ENCODE data around the gene OR11L1. TPM values are rescaled to one million over a fixed set of nuclear protein-coding genes. Genes with fewer than 3 reads are reported as not detected.

The OR11L1 gene
- total and polyA plus RNA-seq, 3 donors from 2014 or later, result not detected

- no peaks in the 10 kb centered on the region for H3K36me3 ChIP-seq (ENCODE audit: low read depth, missing control alignments)
- no peaks in the 10 kb centered on the region for H3K9me3 ChIP-seq
- H3K27me3 ChIP-seq, result no peaks in the 10 kb centered on the region
- no peak for TF ChIP-seq CTCF (IDR thresholded peaks at IDR 0.05)
- TF ChIP-seq POLR2A (IDR thresholded peaks at IDR 0.05), result no peak
- 63 to 64% methylated on average over 6 of the region's 6 CpGs for WGBS, 2 donors
- intact Hi-C loops (cut with DNase I; ENCODE audit: low total_unique reads), result no loop called here
- H3K4me1 ChIP-seq, result no peaks in the 10 kb centered on the region
- no peak within 1 kb of the TSS for H3K27ac ChIP-seq
- no peak within 1 kb of the TSS for H3K4me3 ChIP-seq
- no peak for DNase-seq
Measured at GRCh38 chr1:247824023-247824422, 17.7 kb downstream of the OR11L1 start, which contains the start of gene OR14A16. Gene OR14A16, minus strand, starts transcription at chr1:247824119. Its CDS starts 8,390 bp downstream, at chr1:247815729.

GRCh38 chr1:247822060-247822459 lies 19.6 kb downstream of the OR11L1 start:
- Histone ChIP-seq H3K4me1 (no peaks in the 10 kb centered on the region), H3K27me3 (no peaks in the 10 kb centered on the region), H3K36me3 (ENCODE audit: low read depth, missing control alignments) (no peaks in the 10 kb centered on the region), H3K27ac (no peak overlapping the region), H3K9me3 (no peaks in the 10 kb centered on the region), H3K4me3 (no peak overlapping the region)
- no peak for TF ChIP-seq CTCF (IDR thresholded peaks at IDR 0.05)
- TF ChIP-seq POLR2A (IDR thresholded peaks at IDR 0.05), result no peak
- 57 to 71% methylated on average over 2 of the region's 2 CpGs for WGBS, 2 donors
- DNase-seq, result no peak
- intact Hi-C loops (cut with DNase I; ENCODE audit: low total_unique reads), result no loop called here

- intact Hi-C loops (cut with DNase I; ENCODE audit: low total_unique reads), result no loop called here
- TF ChIP-seq CTCF (IDR thresholded peaks at IDR 0.05), result no peak
- no peak for TF ChIP-seq POLR2A (IDR thresholded peaks at IDR 0.05)
- 64 to 82% methylated on average over 2 of the region's 2 CpGs for WGBS, 2 donors
Measured at GRCh38 chr1:247812637-247813036, 29.1 kb downstream of the OR11L1 start.

GRCh38 chr1:247797518-247797917 lies 44.2 kb downstream of the OR11L1 start:
- no peaks in the 10 kb centered on the region for H3K27me3 ChIP-seq
- no peak overlapping the region for H3K4me3 ChIP-seq
- H3K36me3 ChIP-seq (ENCODE audit: low read depth, missing control alignments), result no peaks in the 10 kb centered on the region
- WGBS, 2 donors, result 37 to 40% methylated on average over 2 of the region's 2 CpGs
- no peaks in the 10 kb centered on the region for H3K9me3 ChIP-seq
- intact Hi-C loops (cut with DNase I; ENCODE audit: low total_unique reads), result no loop called here
- TF ChIP-seq CTCF (IDR thresholded peaks at IDR 0.05), result no peak
- H3K4me1 ChIP-seq, result no peaks in the 10 kb centered on the region
- no peak for DNase-seq
- no peak overlapping the region for H3K27ac ChIP-seq

More at GRCh38 chr1:247812637-247813036, 29.1 kb downstream of the OR11L1 start:
- H3K4me3 ChIP-seq, result no peak overlapping the region
- H3K27ac ChIP-seq, result no peak overlapping the region
- H3K27me3 ChIP-seq, result no peaks in the 10 kb centered on the region
- no peaks in the 10 kb centered on the region for H3K9me3 ChIP-seq
- H3K4me1 ChIP-seq, result no peaks in the 10 kb centered on the region
- H3K36me3 ChIP-seq (ENCODE audit: low read depth, missing control alignments), result no peaks in the 10 kb centered on the region
- no peak for DNase-seq

Other genes starting within 250 kb of the OR11L1 start
- gene OR2G3, start 236.3 kb downstream of the OR11L1 start, total RNA-seq, result not detected
- not detected for gene OR2G3, start 236.3 kb downstream of the OR11L1 start, polyA plus RNA-seq (ENCODE audit: insufficient read depth, low read depth, low replicate concordance)
- gene OR13G1, start 162.2 kb downstream of the OR11L1 start, total RNA-seq, result under 1 TPM in 1 of 2 donors, not detected in 1; 0.19 TPM
- not detected for gene OR13G1, start 162.2 kb downstream of the OR11L1 start, polyA plus RNA-seq (ENCODE audit: insufficient read depth, low read depth, low replicate concordance)
- gene OR6F1, start 125.2 kb downstream of the OR11L1 start, total RNA-seq, result under 1 TPM; 0.62 to 0.94 TPM
- gene OR6F1, start 125.2 kb downstream of the OR11L1 start, polyA plus RNA-seq (ENCODE audit: insufficient read depth, low read depth, low replicate concordance), result 1.4 TPM
- 1 to 10 TPM; 2.8 to 3.0 TPM for gene OR14K1, start 103.3 kb downstream of the OR11L1 start, total RNA-seq
- not detected for gene OR14K1, start 103.3 kb downstream of the OR11L1 start, polyA plus RNA-seq (ENCODE audit: insufficient read depth, low read depth, low replicate concordance)
- 1 to 10 TPM in 1 of 2 donors, under 1 TPM in 1; 0.94 to 1.6 TPM for gene OR14A2, start 93.8 kb downstream of the OR11L1 start, total RNA-seq
- gene OR14A2, start 93.8 kb downstream of the OR11L1 start, polyA plus RNA-seq (ENCODE audit: insufficient read depth, low read depth, low replicate concordance), result 4.2 TPM
- not detected for gene OR1C1, start 81.3 kb downstream of the OR11L1 start, total RNA-seq
- gene OR1C1, start 81.3 kb downstream of the OR11L1 start, polyA plus RNA-seq (ENCODE audit: insufficient read depth, low read depth, low replicate concordance), result not detected
- under 1 TPM in 1 of 2 donors, not detected in 1; 0.62 TPM for gene OR14A16, start 17.8 kb downstream of the OR11L1 start, total RNA-seq
- not detected for gene OR14A16, start 17.8 kb downstream of the OR11L1 start, polyA plus RNA-seq (ENCODE audit: insufficient read depth, low read depth, low replicate concordance)
- gene TRIM58, start 15.3 kb upstream of the OR11L1 start, total RNA-seq, result 1 to 10 TPM; 5.7 to 7.5 TPM
- 2.9 TPM for gene TRIM58, start 15.3 kb upstream of the OR11L1 start, polyA plus RNA-seq (ENCODE audit: insufficient read depth, low read depth, low replicate concordance)
- gene OR2W3, start 53.7 kb upstream of the OR11L1 start, total RNA-seq, result 1 to 10 TPM; 2.5 to 3.9 TPM
- gene OR2W3, start 53.7 kb upstream of the OR11L1 start, polyA plus RNA-seq (ENCODE audit: insufficient read depth, low read depth, low replicate concordance), result 1.5 TPM
- under 1 TPM in 1 of 2 donors, not detected in 1; 0.55 TPM for gene OR2T8, start 78.4 kb upstream of the OR11L1 start, total RNA-seq
- gene OR2T8, start 78.4 kb upstream of the OR11L1 start, polyA plus RNA-seq (ENCODE audit: insufficient read depth, low read depth, low replicate concordance), result 0.44 TPM
- gene OR2AJ1, start 83.0 kb upstream of the OR11L1 start, total RNA-seq, result under 1 TPM in 1 of 2 donors, not detected in 1; 0.31 TPM
- not detected for gene OR2AJ1, start 83.0 kb upstream of the OR11L1 start, polyA plus RNA-seq (ENCODE audit: insufficient read depth, low read depth, low replicate concordance)
- gene OR2L8, start 107.0 kb upstream of the OR11L1 start, total RNA-seq, result under 1 TPM; 0.43 to 0.87 TPM
- gene OR2L8, start 107.0 kb upstream of the OR11L1 start, polyA plus RNA-seq (ENCODE audit: insufficient read depth, low read depth, low replicate concordance), result not detected
- 1 to 10 TPM in 1 of 2 donors, under 1 TPM in 1; 0.74 to 2.2 TPM for gene OR2AK2, start 123.3 kb upstream of the OR11L1 start, total RNA-seq
- 0.38 TPM for gene OR2AK2, start 123.3 kb upstream of the OR11L1 start, polyA plus RNA-seq (ENCODE audit: insufficient read depth, low read depth, low replicate concordance)
- gene OR2L5, start 171.8 kb upstream of the OR11L1 start, total RNA-seq, result under 1 TPM; 0.31 to 0.55 TPM
- not detected for gene OR2L5, start 171.8 kb upstream of the OR11L1 start, polyA plus RNA-seq (ENCODE audit: insufficient read depth, low read depth, low replicate concordance)
- 1 to 10 TPM in 1 of 2 donors, under 1 TPM in 1; 0.56 to 1.2 TPM for gene OR2L2, start 188.2 kb upstream of the OR11L1 start, total RNA-seq
- gene OR2L2, start 188.2 kb upstream of the OR11L1 start, polyA plus RNA-seq (ENCODE audit: insufficient read depth, low read depth, low replicate concordance), result 1.7 TPM
- gene OR2L3, start 204.9 kb upstream of the OR11L1 start, total RNA-seq, result under 1 TPM in 1 of 2 donors, not detected in 1; 0.39 TPM
- not detected for gene OR2L3, start 204.9 kb upstream of the OR11L1 start, polyA plus RNA-seq (ENCODE audit: insufficient read depth, low read depth, low replicate concordance)

All from testis (tissue), 3 donors.